SU-DHL-6 (cell line): ENCODE data around the gene WDR7.

Experiments
- CTCF ChIP-seq: fragments of 200-600 bp; sonication (generic); IDR thresholded peaks from one replicate; pipeline ENCODE4 v1.5.1; 2017; ENCODE audit warnings: antibody characterized with exemption, mild to moderate bottlenecking, low read length, moderate library complexity; ENCODE audit not compliant: insufficient read depth, poor library complexity, severe bottlenecking
- EZH2phosphoT487 ChIP-seq: fragments of 200-600 bp; sonication (generic), shearing (Covaris generic); conservative IDR thresholded peaks from 2 replicates; pipeline ENCODE4 v1.6.1; 2018; ENCODE audit warnings: mild to moderate bottlenecking, antibody characterized with exemption, low read length, moderate library complexity, mixed read lengths

DNA sequence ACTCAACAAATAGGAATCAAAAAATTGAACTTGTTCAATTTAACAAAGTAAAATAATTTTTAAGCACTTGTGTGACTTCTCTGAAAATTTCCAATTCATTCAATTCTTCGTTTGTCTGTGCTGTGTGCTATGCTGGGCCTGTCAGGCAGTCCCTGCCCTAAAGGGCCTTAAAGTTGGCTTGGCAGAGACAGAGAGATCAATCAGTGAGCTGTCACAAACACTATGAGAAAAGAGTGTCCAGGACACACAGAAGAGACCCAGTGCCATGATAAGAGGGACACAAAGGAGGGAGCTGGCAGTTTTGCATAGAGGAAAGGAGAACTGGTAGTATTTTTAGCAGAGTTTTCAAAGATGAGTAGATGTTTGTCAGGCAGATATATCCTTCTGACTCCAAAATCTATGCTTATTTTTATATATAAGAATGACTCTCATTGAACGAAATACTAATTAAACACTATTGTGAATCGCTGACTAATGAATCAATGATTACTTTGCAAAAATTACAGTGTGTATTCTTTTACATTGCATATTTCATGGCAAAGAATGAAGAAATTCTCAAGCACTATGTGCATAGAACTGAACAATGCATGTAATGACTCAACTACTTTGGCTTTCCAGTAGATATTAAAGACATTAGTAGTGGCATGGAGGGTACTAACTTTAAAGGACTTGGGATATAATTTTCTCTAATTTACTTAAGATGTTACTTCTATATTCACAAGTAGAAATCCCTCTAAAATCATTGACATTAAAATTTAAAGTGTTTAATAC is 302.5 kb downstream of the WDR7 start:
- TF ChIP-seq CTCF = no peak
- TF ChIP-seq EZH2phosphoT487 = no peak
